PC-3 (cell line): ENCODE measurements around the gene KDM7A. TPM values are rescaled to one million over a fixed set of nuclear protein-coding genes. Genes with fewer than 3 reads are reported as not detected.

ENCODE experiments used
- ATAC-seq: fragments of 200-7000 bp; cut with Tn5 transposase; 2 replicates; pipeline ENCODE4 v1.9.1; 2020; ENCODE audit warnings: mild to moderate bottlenecking, moderate library complexity
- BruUV-seq: library from RNA; stranded (reverse); fragments of 400-500 nt; replicated peaks from 2 replicates; lab custom pipeline; 2021; lab: Mats Ljungman, UMichigan
- CTCF ChIA-PET: fragments of 300-600 bp; sonication (Branson Sonifier 250); formaldehyde crosslinking; loops from one replicate; lab custom pipeline; 2022; ENCODE audit warnings: antibody characterized with exemption; lab: Charles Lee
- POLR2A ChIA-PET: fragments of 300-600 bp; sonication (Branson Sonifier 250); formaldehyde crosslinking; loops from one replicate; lab custom pipeline; 2022; ENCODE audit warnings: antibody characterized with exemption; ENCODE audit not compliant: unreplicated experiment; lab: Charles Lee
- DNase-seq: peaks from one replicate; pipeline ENCODE4 v3.0.0-alpha.2; 2015
- H2AFZ ChIP-seq: fragments of 300-600 bp; sonication (generic); 2 replicates; pipeline ENCODE4 v1.6.0; 2016; ENCODE audit warnings: antibody characterized with exemption, low read length
- H3F3A ChIP-seq: fragments of 300-600 bp; sonication (generic); one replicate; pipeline ENCODE4 v1.6.0; 2017; ENCODE audit warnings: antibody characterized with exemption, low read length, control low read depth, mild to moderate bottlenecking; ENCODE audit not compliant: unreplicated experiment
- H3K27ac ChIP-seq: fragments of 300-600 bp; sonication (generic); 2 replicates; pipeline ENCODE4 v1.5.1; 2016; ENCODE audit warnings: mild to moderate bottlenecking, low read length
- H3K27me3 ChIP-seq: fragments of 300-600 bp; sonication (generic); 2 replicates; pipeline ENCODE4 v1.6.1; 2016; ENCODE audit warnings: low read length, mixed read lengths
- H3K36me3 ChIP-seq: fragments of 300-600 bp; sonication (generic); 2 replicates; pipeline ENCODE4 v1.6.1; 2016; ENCODE audit warnings: low read depth, mixed run types, low read length, mixed read lengths
- H3K4me1 ChIP-seq: fragments of 300-600 bp; sonication (generic); 2 replicates; pipeline ENCODE4 v1.5.1; 2016; ENCODE audit warnings: low read length; ENCODE audit not compliant: insufficient read depth
- H3K4me2 ChIP-seq: fragments of 300-600 bp; sonication (generic); 2 replicates; pipeline ENCODE4 v1.6.0; 2016; ENCODE audit warnings: low read length
- H3K4me3 ChIP-seq: fragments of 300-600 bp; sonication (generic); 2 replicates; pipeline ENCODE4 v1.5.1; 2016; ENCODE audit warnings: mild to moderate bottlenecking, low read length, mixed read lengths
- H3K79me2 ChIP-seq: fragments of 300-600 bp; sonication (generic); 2 replicates; pipeline ENCODE4 v1.6.1; 2017; ENCODE audit warnings: low read length, mixed read lengths
- H3K9ac ChIP-seq: fragments of 300-600 bp; sonication (generic); 2 replicates; pipeline ENCODE4 v1.6.0; 2016; ENCODE audit warnings: mild to moderate bottlenecking, low read length
- H3K9me2 ChIP-seq: fragments of 300-600 bp; sonication (generic); replicated peaks from 2 replicates; pipeline ENCODE4 v1.6.1; 2016; ENCODE audit warnings: mixed run types, low read length, mixed read lengths
- H3K9me3 ChIP-seq: fragments of 300-600 bp; sonication (generic); 2 replicates; pipeline ENCODE4 v1.6.1; 2016; ENCODE audit warnings: low read length, mixed read lengths
- H4K20me1 ChIP-seq: fragments of 300-600 bp; sonication (generic); 2 replicates; pipeline ENCODE4 v1.6.1; 2016; ENCODE audit warnings: low read length, mixed read lengths
- CTCF ChIP-seq: fragments of 300-600 bp; sonication (generic); conservative IDR thresholded peaks from 2 replicates; pipeline ENCODE4 v1.5.1; 2017; ENCODE audit warnings: antibody characterized with exemption, low read depth, mild to moderate bottlenecking, low read length
- EZH2 ChIP-seq: fragments of 300-600 bp; sonication (generic); IDR thresholded peaks from one replicate; pipeline ENCODE4 v1.6.1; 2017; ENCODE audit warnings: antibody characterized with exemption, mild to moderate bottlenecking, low read length; ENCODE audit not compliant: unreplicated experiment
- EZH2phosphoT487 ChIP-seq: fragments of 300-600 bp; sonication (generic); IDR thresholded peaks from 2 replicates; pipeline ENCODE4 v1.6.1; 2018; ENCODE audit warnings: mild to moderate bottlenecking, antibody characterized with exemption, low read length, borderline replicate concordance
- intact Hi-C: fragments of 100-400 bp; cut with micrococcal nuclease; formaldehyde crosslinking; loops from 2 replicates; pipeline ENCODE4 v1.9.0; 2023
- total RNA-seq: library from RNA; depleted of rRNA; stranded (reverse); fragments of >200 nt; gene quantifications from 2 replicates; pipeline ENCODE4 v1.2.3, GENCODE V29; 2014

The KDM7A gene
- total RNA-seq, 1 experiment from 2014 or later = 2.8 TPM

- Histone ChIP-seq H3K9me3 (no peaks in the 10 kb centered on the region), H4K20me1 (no peaks in the 10 kb centered on the region), H3K27me3 (no peaks in the 10 kb centered on the region), H3K27ac (no peak overlapping the region), H3K4me2 (no peak overlapping the region), H2AFZ (no peak overlapping the region), H3K79me2 (no peaks in the 10 kb centered on the region), H3K4me3 (no peak overlapping the region), H3K9ac (no peak overlapping the region), H3K4me1 (no peaks in the 10 kb centered on the region), H3F3A (no peaks in the 10 kb centered on the region), H3K36me3 (no peaks in the 10 kb centered on the region), H3K9me2 (no peaks in the 10 kb centered on the region)
- DNase-seq = no peak
- POLR2A ChIA-PET = no interaction called here
- no TSS peak for BruUV-seq
- TF ChIP-seq EZH2phosphoT487 (no peak), EZH2 (no peak), CTCF (no peak)
- ATAC-seq = no peak
- intact Hi-C loops = no loop called here
- CTCF ChIA-PET = no interaction called here
These were observed 21.4 kb downstream of the KDM7A start for GRCh38 chr7:140155428-140155827.

- ChIA-PET POLR2A (no interaction called here), CTCF (no interaction called here)
- Histone ChIP-seq H3K9me3 (no peaks in the 10 kb centered on the region), H2AFZ (no peak overlapping the region), H3F3A (no peaks in the 10 kb centered on the region), H3K9ac (no peak overlapping the region), H3K27me3 (no peaks in the 10 kb centered on the region), H3K27ac (no peak overlapping the region), H3K9me2 (no peaks in the 10 kb centered on the region), H4K20me1 (no peaks in the 10 kb centered on the region), H3K36me3 (no peaks in the 10 kb centered on the region), H3K79me2 (no peaks in the 10 kb centered on the region), H3K4me3 (no peak overlapping the region), H3K4me1 (no peaks in the 10 kb centered on the region), H3K4me2 (no peak overlapping the region)
- intact Hi-C loops = no loop called here
- ATAC-seq (no peak), DNase-seq (no peak)
- TF ChIP-seq EZH2phosphoT487 (no peak), EZH2 (no peak), CTCF (no peak)
- no TSS peak for BruUV-seq
These were observed 23.1 kb downstream of the KDM7A start for GRCh38 chr7:140153666-140154161.

GRCh38 chr7:140146574-140146973, 30.2 kb downstream of the KDM7A start:
- Histone ChIP-seq H3K79me2 (no peaks in the 10 kb centered on the region), H3K27me3 (no peaks in the 10 kb centered on the region), H3K9me3 (no peaks in the 10 kb centered on the region), H2AFZ (no peak overlapping the region), H3K9ac (no peak overlapping the region), H3K27ac (no peak overlapping the region), H3K4me2 (no peak overlapping the region), H4K20me1 (no peaks in the 10 kb centered on the region), H3K4me1 (no peaks in the 10 kb centered on the region), H3K36me3 (no peaks in the 10 kb centered on the region), H3K9me2 (no peaks in the 10 kb centered on the region), H3K4me3 (no peak overlapping the region), H3F3A (no peaks in the 10 kb centered on the region)
- CTCF ChIA-PET = interaction anchor here (0.6 kb wide), 1 partner anchor 61 kb away, joined by 5 read pairs; no protein-coding TSS in a partner anchor
- no TSS peak for BruUV-seq
- intact Hi-C loops = no loop called here
- POLR2A ChIA-PET = no interaction called here
- no peak for ATAC-seq
- no peak for TF ChIP-seq CTCF
- no peak for TF ChIP-seq EZH2
- TF ChIP-seq EZH2phosphoT487 = no peak
- DNase-seq = no peak
